Measurements from ENCODE around the gene HECTD1.

DNA sequence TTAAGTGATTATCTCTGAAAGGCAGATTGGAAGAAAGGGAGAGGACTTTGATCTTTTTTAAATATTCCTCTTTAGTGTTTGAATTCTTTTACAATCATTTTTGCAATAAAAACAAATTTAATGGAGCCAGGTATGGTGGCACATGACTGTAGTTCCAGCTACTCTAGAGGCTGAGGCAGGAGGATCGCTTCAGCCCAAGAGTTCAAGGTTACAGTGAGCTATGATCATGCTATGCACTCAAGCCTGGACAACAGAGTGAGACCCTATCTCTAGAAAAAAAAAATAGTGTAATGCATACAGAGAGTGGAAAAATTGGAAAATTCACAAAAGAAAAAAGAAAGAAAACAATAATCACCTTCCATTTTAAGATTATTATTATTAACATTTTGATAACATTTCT lies 15.2 kb upstream of the HECTD1 start:
- TF ChIP-seq CTCF (IDR thresholded peaks at IDR 0.05): no peak
- TF ChIP-seq SIN3A (IDR thresholded peaks at IDR 0.05; ENCODE audit: borderline replicate concordance, insufficient read depth, low read depth, low read length): no peak
- TF ChIP-seq, protein P1, sequence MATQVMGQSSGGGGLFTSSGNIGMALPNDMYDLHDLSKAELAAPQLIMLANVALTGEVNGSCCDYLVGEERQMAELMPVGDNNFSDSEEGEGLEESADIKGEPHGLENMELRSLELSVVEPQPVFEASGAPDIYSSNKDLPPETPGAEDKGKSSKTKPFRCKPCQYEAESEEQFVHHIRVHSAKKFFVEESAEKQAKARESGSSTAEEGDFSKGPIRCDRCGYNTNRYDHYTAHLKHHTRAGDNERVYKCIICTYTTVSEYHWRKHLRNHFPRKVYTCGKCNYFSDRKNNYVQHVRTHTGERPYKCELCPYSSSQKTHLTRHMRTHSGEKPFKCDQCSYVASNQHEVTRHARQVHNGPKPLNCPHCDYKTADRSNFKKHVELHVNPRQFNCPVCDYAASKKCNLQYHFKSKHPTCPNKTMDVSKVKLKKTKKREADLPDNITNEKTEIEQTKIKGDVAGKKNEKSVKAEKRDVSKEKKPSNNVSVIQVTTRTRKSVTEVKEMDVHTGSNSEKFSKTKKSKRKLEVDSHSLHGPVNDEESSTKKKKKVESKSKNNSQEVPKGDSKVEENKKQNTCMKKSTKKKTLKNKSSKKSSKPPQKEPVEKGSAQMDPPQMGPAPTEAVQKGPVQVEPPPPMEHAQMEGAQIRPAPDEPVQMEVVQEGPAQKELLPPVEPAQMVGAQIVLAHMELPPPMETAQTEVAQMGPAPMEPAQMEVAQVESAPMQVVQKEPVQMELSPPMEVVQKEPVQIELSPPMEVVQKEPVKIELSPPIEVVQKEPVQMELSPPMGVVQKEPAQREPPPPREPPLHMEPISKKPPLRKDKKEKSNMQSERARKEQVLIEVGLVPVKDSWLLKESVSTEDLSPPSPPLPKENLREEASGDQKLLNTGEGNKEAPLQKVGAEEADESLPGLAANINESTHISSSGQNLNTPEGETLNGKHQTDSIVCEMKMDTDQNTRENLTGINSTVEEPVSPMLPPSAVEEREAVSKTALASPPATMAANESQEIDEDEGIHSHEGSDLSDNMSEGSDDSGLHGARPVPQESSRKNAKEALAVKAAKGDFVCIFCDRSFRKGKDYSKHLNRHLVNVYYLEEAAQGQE (IDR thresholded peaks at IDR 0.05; ENCODE audit: insufficient read depth in 1 of 2, low read depth in 2 of 2, low read length in 1 of 2): no peak

All from Panc1 (cell line).